ENCODE results near the gene RHOH. TPM values are rescaled to one million over a fixed set of nuclear protein-coding genes. Genes with fewer than 3 reads are reported as not detected.

RHOH gene
- total and polyA plus RNA-seq, 2 of the 13 experiments (the other 11 are each of a cell fraction or from before 2014, with no cell fraction given): 0.57 TPM; not detected in 1

DNA sequence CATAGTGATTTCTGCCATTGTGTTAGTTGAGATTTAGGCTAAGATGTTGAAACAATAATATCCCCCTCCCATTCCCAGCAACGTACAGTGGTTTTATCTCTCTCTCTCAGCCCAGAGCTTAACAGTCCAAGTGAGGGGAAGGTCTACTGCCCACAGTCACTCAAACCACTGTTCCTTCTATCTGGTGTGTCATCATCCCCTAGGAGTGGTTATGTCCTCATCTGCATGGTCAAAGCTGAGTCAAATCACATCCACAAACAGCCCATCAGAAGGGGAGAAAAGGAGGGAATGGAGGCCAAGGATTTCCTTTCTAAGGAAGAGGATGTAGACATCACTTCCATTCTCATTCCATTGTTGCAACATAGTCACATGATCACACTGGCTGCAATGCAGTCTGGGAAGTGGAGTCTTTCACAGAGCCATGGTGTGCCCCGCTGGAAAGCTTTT, 95.5 kb downstream of the RHOH start:
- BruUV-seq (replicated peaks): no TSS peak
- Histone ChIP-seq H3K36me3 (replicated peaks in 1 of 2; ENCODE audit: control insufficient read depth in 1 of 2, insufficient read depth in 2 of 2, low read length in 2 of 2) (no peaks in the 10 kb centered on the region), H3K9ac (ENCODE audit: insufficient read depth, low read depth, low read length) (no peak overlapping the region), H3K4me2 (ENCODE audit: low read depth, low read length) (0 out of 2 replicates have a peak overlapping the region, but pooled peaks have one; percentile 7), H2AFZ (ENCODE audit: low read length) (no peak overlapping the region), H3K27ac (ENCODE audit: extremely low read length, insufficient read depth, low read length) (no peak overlapping the region), H3K27me3 (ENCODE audit: control insufficient read depth in 1 of 2, insufficient read depth in 2 of 2, low read length in 2 of 2) (no peaks in the 10 kb centered on the region), H3K4me1 (ENCODE audit: insufficient read depth, low read length) (no peaks in the 10 kb centered on the region), H3K4me3 (replicated peaks in 1 of 3; ENCODE audit: insufficient read depth in 1 of 3, low read depth in 2 of 3, low read length in 3 of 3) (no peak overlapping the region), H3K79me2 (ENCODE audit: insufficient read depth, low read length) (no peaks in the 10 kb centered on the region), H4K20me1 (ENCODE audit: insufficient read depth, low read length) (no peaks in the 10 kb centered on the region), H3K9me3 (ENCODE audit: low read length) (peaks cover 21% of the 10 kb centered on the region)
- in situ Hi-C loops (cut with HindIII; ENCODE audit: extremely low pct_ligation_motif_present, low pct_unique_long_range_greater_than_20kb): no loop called here
- intact Hi-C loops (cut with micrococcal nuclease; ENCODE audit: unreplicated experiment): no loop called here
- ATAC-seq (no peak), DNase-seq (ENCODE audit: low spot score) (no peak), FAIRE-seq (no peak)
- CTCF ChIA-PET (ENCODE audit: low intra/inter-chr PET ratio, low total read pairs): no interaction called here
- POLR2A ChIA-PET: no interaction called here
- WGBS (ENCODE audit: low lambda C conversion rate): 43% methylated on average over 2 of the region's 2 CpGs
- TF ChIP-seq SIX1 (CRISPR knock-in tag; IDR thresholded peaks at IDR 0.05; ENCODE audit: borderline replicate concordance) (no peak), ARID5B (CRISPR knock-in tag; IDR thresholded peaks at IDR 0.05) (no peak), JARID2 (CRISPR knock-in tag; IDR thresholded peaks at IDR 0.05; ENCODE audit: insufficient replicate concordance) (no peak), GABPA (IDR thresholded peaks at IDR 0.05; ENCODE audit: low read depth, low read length) (no peak), GABPA (CRISPR knock-in tag; IDR thresholded peaks at IDR 0.05; ENCODE audit: low read depth) (peak; percentile 77), HDAC2 (CRISPR knock-in tag; IDR thresholded peaks at IDR 0.05) (no peak), ATAD3A (CRISPR knock-in tag; IDR thresholded peaks at IDR 0.05) (no peak), ZBED4 (CRISPR knock-in tag; IDR thresholded peaks at IDR 0.05; ENCODE audit: borderline replicate concordance) (no peak), ZNF660 (CRISPR knock-in tag; IDR thresholded peaks at IDR 0.05; ENCODE audit: borderline replicate concordance, low read depth) (no peak)
- TF ChIP-seq, protein P1, sequence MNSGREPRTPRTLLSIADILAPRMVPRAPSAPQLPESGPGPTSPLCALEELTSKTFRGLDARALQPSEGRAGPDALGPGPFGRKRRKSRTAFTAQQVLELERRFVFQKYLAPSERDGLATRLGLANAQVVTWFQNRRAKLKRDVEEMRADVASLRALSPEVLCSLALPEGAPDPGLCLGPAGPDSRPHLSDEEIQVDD (CRISPR knock-in tag; IDR thresholded peaks at IDR 0.05; ENCODE audit: borderline replicate concordance): no peak
- TF ChIP-seq, protein P2, sequence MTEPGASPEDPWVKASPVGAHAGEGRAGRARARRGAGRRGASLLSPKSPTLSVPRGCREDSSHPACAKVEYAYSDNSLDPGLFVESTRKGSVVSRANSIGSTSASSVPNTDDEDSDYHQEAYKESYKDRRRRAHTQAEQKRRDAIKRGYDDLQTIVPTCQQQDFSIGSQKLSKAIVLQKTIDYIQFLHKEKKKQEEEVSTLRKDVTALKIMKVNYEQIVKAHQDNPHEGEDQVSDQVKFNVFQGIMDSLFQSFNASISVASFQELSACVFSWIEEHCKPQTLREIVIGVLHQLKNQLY (CRISPR knock-in tag; IDR thresholded peaks at IDR 0.05): no peak
- TF ChIP-seq, protein P3, sequence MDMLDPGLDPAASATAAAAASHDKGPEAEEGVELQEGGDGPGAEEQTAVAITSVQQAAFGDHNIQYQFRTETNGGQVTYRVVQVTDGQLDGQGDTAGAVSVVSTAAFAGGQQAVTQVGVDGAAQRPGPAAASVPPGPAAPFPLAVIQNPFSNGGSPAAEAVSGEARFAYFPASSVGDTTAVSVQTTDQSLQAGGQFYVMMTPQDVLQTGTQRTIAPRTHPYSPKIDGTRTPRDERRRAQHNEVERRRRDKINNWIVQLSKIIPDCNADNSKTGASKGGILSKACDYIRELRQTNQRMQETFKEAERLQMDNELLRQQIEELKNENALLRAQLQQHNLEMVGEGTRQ (IDR thresholded peaks at IDR 0.05; ENCODE audit: low read depth, low read length): 0 out of 2 replicates have a peak, but pooled peaks have one; percentile 30
- TF ChIP-seq, protein P3 (CRISPR knock-in tag; IDR thresholded peaks at IDR 0.05; ENCODE audit: borderline replicate concordance): peak; percentile 62; the same call in 1 of the 2 replicates
- TF ChIP-seq, protein P4, sequence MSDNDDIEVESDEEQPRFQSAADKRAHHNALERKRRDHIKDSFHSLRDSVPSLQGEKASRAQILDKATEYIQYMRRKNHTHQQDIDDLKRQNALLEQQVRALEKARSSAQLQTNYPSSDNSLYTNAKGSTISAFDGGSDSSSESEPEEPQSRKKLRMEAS (IDR thresholded peaks at IDR 0.05): no peak

Measured in HepG2 (cell line).